Right renal cortex interstitium (tissue), 3 donors: ENCODE data around the gene SS18. TPM values are rescaled to one million over a fixed set of nuclear protein-coding genes. Genes with fewer than 3 reads are reported as not detected.

ENCODE experiments used
- DNase-seq, 3 donors: peaks; one replicate each; pipeline ENCODE4 v3.0.0-alpha.2; 2013; ENCODE audit warnings: low read depth in 3 of 3, low spot score in 2 of 3
- polyA plus RNA-seq, 3 donors: library from polyadenylated mRNA; unstranded; fragments of 120-200 nt; gene quantifications; one replicate each; pipeline ENCODE4 v1.2.1, GENCODE V29; 2013; ENCODE audit not compliant: insufficient read length in 3 of 3

The SS18 gene
- polyA plus RNA-seq, 3 donors: 94.4 to 104 (median 94.9) TPM

- no peak for DNase-seq
Measured at GRCh38 chr18:26073758-26074157, 16.7 kb downstream of the SS18 start.

DNA sequence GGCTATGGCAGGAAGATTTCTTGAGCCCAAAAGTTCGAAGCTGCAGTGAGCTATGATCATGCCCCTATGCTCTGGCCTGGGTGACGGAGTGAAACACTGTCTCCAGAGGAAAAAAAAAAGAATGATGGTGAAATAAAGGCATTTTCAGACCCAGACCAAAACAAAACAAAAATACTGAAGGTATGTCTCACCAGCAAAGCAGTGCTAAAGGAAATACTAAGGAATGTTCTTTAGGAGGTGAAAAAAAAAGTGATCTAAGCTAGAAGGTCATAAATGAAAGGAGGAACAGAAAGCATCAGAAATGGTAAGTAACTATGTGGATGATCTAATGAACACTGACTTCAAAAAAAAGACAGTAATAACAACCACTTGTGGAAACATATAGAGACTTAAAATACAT is 18.7 kb downstream of the SS18 start:
- no peak for DNase-seq

DNA sequence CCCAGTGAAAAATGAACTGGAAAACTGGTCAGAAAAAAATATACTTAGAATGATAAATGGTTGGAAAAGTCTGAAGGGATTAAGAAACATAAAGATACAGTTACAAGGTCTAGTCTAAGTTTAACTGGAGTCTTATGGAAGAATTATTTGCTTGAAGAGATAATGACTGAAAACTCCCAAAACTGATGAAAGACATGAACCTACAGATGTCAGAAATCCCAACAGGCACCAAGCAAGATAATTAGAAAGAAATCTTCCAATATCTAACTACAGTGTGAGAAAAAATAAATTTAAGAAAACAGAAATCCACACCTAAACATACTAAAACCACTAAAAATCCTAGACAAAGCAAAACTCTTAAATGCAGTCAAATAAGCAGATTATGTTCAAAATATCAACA is 19.4 kb downstream of the SS18 start:
- no peak for DNase-seq

GRCh38 chr18:26059357-26059756 is 31.1 kb downstream of the SS18 start:
- no peak for DNase-seq

- DNase-seq: no peak
Measured at GRCh38 chr18:26057344-26057773, 33.1 kb downstream of the SS18 start.

- DNase-seq: no peak
Measured at GRCh38 chr18:26056291-26056690, 34.1 kb downstream of the SS18 start.

- no peak for DNase-seq
Measured at GRCh38 chr18:26052505-26052904, 37.9 kb downstream of the SS18 start.

GRCh38 chr18:26051843-26052242 is 38.6 kb downstream of the SS18 start:
- no peak for DNase-seq

- no peak for DNase-seq
Measured at GRCh38 chr18:26046419-26047077, 43.9 kb downstream of the SS18 start.

- DNase-seq: no peak
Measured at GRCh38 chr18:26044807-26045206, 45.6 kb downstream of the SS18 start.

GRCh38 chr18:26040051-26040656 is 50.3 kb downstream of the SS18 start:
- DNase-seq: no peak

GRCh38 chr18:26039203-26039602 is 51.2 kb downstream of the SS18 start:
- DNase-seq: no peak

- no peak for DNase-seq
Measured at GRCh38 chr18:26036635-26037034, 53.8 kb downstream of the SS18 start.

DNA sequence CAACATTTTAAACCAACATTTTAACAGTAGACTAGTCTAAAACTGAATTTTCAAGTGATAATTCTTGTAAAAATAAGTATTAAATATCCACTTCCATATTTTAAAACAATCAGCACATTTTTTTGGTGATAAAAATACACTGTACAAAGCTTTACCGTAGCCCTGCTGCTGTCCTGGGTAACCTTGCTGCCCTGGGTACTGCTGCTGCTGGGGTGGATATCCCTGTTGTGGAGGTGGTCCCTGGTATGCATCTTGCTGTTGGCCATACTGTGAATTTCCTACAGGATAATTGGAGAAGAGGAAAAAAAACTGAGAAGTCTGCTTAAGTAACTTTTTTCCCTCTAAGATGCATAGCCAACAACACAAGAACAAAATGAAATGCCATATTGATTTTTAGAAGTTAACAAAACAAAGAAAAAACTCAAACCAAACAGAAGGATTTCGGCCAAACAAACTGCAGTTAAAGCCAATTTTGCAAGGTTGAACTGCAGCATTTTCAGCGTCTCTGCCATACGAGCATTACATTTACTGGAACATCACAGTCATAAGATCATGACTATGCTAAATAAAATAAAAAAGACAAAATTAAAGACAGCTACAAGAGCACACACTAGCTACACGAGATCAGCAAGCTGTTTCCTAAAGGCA is 55.4 kb downstream of the SS18 start:
- no peak for DNase-seq

DNA sequence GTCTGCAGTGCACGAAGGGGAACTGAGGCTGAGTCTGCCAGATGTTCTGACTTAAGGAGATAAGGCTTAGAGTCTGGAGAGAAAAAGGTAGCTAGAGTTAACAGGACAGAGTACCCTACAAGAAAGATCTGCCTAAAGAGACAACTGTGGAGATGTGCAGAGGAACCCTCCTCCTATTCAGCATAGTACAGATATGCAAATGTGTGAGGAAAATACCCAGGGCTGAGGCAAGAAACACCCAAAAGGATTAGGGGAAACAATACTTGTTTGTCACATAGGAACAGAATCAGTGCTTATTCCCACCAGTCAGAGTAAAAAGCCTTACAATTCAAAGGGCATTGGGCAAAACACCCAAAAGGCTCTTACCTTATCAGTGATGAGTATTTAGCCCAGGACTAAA is 67.8 kb downstream of the SS18 start:
- no peak for DNase-seq

GRCh38 chr18:26021061-26021754 is 69.2 kb downstream of the SS18 start:
- DNase-seq: no peak

GRCh38 chr18:26017929-26018328 is 72.5 kb downstream of the SS18 start:
- DNase-seq: no peak

DNA sequence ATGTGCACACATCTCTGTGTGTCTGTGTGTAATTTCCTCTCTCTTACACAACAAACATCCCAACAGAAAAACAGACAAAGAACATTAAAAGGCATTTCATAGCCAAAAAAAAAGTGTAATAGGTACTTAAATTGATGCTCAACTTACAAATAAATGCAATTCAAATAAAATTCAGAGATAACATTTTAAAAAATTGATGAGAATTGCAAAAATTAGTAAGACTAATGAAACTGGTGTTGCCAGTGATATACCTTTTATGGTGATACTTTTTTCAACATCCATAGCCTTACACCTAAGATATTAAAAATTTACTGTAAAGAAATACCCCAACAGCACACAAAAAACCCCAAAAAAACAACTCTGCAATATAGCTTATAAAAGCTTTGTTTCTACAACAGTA is 76.0 kb downstream of the SS18 start:
- DNase-seq: no peak

- DNase-seq: no peak
Measured at GRCh38 chr18:26008619-26009018, 81.8 kb downstream of the SS18 start.

DNA sequence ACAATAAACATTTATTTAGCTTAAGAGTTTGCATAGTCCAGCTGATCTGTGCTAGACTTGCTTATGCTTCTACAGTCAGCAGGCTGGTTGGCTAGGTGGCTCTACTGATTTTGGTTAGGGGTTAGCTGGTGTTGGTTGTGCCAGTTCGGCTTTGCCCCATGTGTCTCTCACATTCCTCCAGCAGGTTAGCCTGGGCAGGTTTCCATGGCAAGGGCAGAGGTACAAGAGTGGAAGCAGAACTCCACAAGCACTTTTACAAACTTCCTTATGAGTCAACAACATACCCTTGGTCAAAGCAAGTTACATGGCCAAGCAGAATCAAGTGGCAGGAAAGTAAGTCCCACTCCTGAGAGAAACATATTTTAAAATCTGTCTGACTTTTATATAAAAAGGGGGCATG is 82.3 kb downstream of the SS18 start:
- DNase-seq: no peak

DNA sequence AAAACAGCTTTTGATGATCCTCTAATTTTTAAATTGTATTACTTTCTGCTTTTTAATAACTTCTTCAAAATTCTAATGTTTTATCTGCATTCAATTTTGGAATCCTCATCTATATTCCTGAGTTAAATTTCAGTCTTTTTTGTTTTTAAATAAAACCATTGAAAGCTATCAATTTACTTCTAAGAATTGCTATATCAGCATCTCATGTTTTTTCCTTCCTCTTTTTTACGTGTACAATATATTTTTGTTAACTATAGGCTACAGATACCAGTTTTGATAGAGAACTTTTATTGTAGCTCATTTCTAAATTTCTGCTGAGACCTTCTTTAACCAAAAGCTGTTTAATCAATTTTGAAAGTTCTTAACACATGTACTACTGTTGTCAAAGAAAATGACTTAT is 84.5 kb downstream of the SS18 start:
- DNase-seq: no peak

- no peak for DNase-seq
Measured at GRCh38 chr18:26004832-26005231, 85.6 kb downstream of the SS18 start.
